PC-3 (cell line): ENCODE data around the gene ZNF41. TPM values are rescaled to one million over a fixed set of nuclear protein-coding genes. Genes with fewer than 3 reads are reported as not detected.

Source experiments
- ATAC-seq: fragments of 200-7000 bp; cut with Tn5 transposase; 2 replicates; pipeline ENCODE4 v1.9.1; 2020; ENCODE audit warnings: mild to moderate bottlenecking, moderate library complexity
- BruUV-seq: library from RNA; stranded (reverse); fragments of 400-500 nt; replicated peaks from 2 replicates; lab custom pipeline; 2021; lab: Mats Ljungman, UMichigan
- CTCF ChIA-PET: fragments of 300-600 bp; sonication (Branson Sonifier 250); formaldehyde crosslinking; loops from one replicate; lab custom pipeline; 2022; ENCODE audit warnings: antibody characterized with exemption; lab: Charles Lee
- POLR2A ChIA-PET: fragments of 300-600 bp; sonication (Branson Sonifier 250); formaldehyde crosslinking; loops from one replicate; lab custom pipeline; 2022; ENCODE audit warnings: antibody characterized with exemption; ENCODE audit not compliant: unreplicated experiment; lab: Charles Lee
- DNase-seq: peaks from one replicate; pipeline ENCODE4 v3.0.0-alpha.2; 2015
- H2AFZ ChIP-seq: fragments of 300-600 bp; sonication (generic); 2 replicates; pipeline ENCODE4 v1.6.0; 2016; ENCODE audit warnings: antibody characterized with exemption, low read length
- H3F3A ChIP-seq: fragments of 300-600 bp; sonication (generic); one replicate; pipeline ENCODE4 v1.6.0; 2017; ENCODE audit warnings: antibody characterized with exemption, low read length, control low read depth, mild to moderate bottlenecking; ENCODE audit not compliant: unreplicated experiment
- H3K27ac ChIP-seq: fragments of 300-600 bp; sonication (generic); 2 replicates; pipeline ENCODE4 v1.5.1; 2016; ENCODE audit warnings: mild to moderate bottlenecking, low read length
- H3K27me3 ChIP-seq: fragments of 300-600 bp; sonication (generic); 2 replicates; pipeline ENCODE4 v1.6.1; 2016; ENCODE audit warnings: low read length, mixed read lengths
- H3K36me3 ChIP-seq: fragments of 300-600 bp; sonication (generic); 2 replicates; pipeline ENCODE4 v1.6.1; 2016; ENCODE audit warnings: low read depth, mixed run types, low read length, mixed read lengths
- H3K4me1 ChIP-seq: fragments of 300-600 bp; sonication (generic); 2 replicates; pipeline ENCODE4 v1.5.1; 2016; ENCODE audit warnings: low read length; ENCODE audit not compliant: insufficient read depth
- H3K4me2 ChIP-seq: fragments of 300-600 bp; sonication (generic); 2 replicates; pipeline ENCODE4 v1.6.0; 2016; ENCODE audit warnings: low read length
- H3K4me3 ChIP-seq: fragments of 300-600 bp; sonication (generic); 2 replicates; pipeline ENCODE4 v1.5.1; 2016; ENCODE audit warnings: mild to moderate bottlenecking, low read length, mixed read lengths
- H3K79me2 ChIP-seq: fragments of 300-600 bp; sonication (generic); 2 replicates; pipeline ENCODE4 v1.6.1; 2017; ENCODE audit warnings: low read length, mixed read lengths
- H3K9ac ChIP-seq: fragments of 300-600 bp; sonication (generic); 2 replicates; pipeline ENCODE4 v1.6.0; 2016; ENCODE audit warnings: mild to moderate bottlenecking, low read length
- H3K9me2 ChIP-seq: fragments of 300-600 bp; sonication (generic); replicated peaks from 2 replicates; pipeline ENCODE4 v1.6.1; 2016; ENCODE audit warnings: mixed run types, low read length, mixed read lengths
- H3K9me3 ChIP-seq: fragments of 300-600 bp; sonication (generic); 2 replicates; pipeline ENCODE4 v1.6.1; 2016; ENCODE audit warnings: low read length, mixed read lengths
- H4K20me1 ChIP-seq: fragments of 300-600 bp; sonication (generic); 2 replicates; pipeline ENCODE4 v1.6.1; 2016; ENCODE audit warnings: low read length, mixed read lengths
- CTCF ChIP-seq: fragments of 300-600 bp; sonication (generic); conservative IDR thresholded peaks from 2 replicates; pipeline ENCODE4 v1.5.1; 2017; ENCODE audit warnings: antibody characterized with exemption, low read depth, mild to moderate bottlenecking, low read length
- EZH2 ChIP-seq: fragments of 300-600 bp; sonication (generic); IDR thresholded peaks from one replicate; pipeline ENCODE4 v1.6.1; 2017; ENCODE audit warnings: antibody characterized with exemption, mild to moderate bottlenecking, low read length; ENCODE audit not compliant: unreplicated experiment
- EZH2phosphoT487 ChIP-seq: fragments of 300-600 bp; sonication (generic); IDR thresholded peaks from 2 replicates; pipeline ENCODE4 v1.6.1; 2018; ENCODE audit warnings: mild to moderate bottlenecking, antibody characterized with exemption, low read length, borderline replicate concordance
- intact Hi-C: fragments of 100-400 bp; cut with micrococcal nuclease; formaldehyde crosslinking; loops from 2 replicates; pipeline ENCODE4 v1.9.0; 2023
- total RNA-seq: library from RNA; depleted of rRNA; stranded (reverse); fragments of >200 nt; gene quantifications from 2 replicates; pipeline ENCODE4 v1.2.3, GENCODE V29; 2014

Gene ZNF41
- total RNA-seq, 1 experiment from 2014 or later = 11.3 TPM

DNA sequence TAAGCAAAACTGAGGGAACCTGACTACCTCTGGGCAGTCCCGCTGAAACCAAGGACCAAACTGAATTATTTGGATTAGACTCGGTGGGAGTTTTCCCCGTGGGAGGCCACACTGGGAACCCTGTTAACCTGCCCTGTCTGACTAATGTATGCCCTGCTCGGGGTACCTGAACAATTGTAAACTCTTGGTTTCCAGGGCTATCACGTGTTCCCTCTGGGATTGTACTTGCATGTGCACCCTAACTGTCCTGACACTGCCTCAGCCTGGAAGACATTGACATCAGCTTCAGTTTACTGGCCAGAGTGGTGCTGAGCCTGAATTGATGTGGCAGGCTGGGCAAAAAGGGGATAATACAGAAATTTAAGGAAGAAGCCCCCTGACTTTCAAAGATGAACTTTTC, 20.1 kb upstream of the ZNF41 start:
- Histone ChIP-seq H4K20me1 (no peaks in the 10 kb centered on the region), H3K9me2 (no peaks in the 10 kb centered on the region)
- CTCF ChIA-PET = no interaction called here

DNA sequence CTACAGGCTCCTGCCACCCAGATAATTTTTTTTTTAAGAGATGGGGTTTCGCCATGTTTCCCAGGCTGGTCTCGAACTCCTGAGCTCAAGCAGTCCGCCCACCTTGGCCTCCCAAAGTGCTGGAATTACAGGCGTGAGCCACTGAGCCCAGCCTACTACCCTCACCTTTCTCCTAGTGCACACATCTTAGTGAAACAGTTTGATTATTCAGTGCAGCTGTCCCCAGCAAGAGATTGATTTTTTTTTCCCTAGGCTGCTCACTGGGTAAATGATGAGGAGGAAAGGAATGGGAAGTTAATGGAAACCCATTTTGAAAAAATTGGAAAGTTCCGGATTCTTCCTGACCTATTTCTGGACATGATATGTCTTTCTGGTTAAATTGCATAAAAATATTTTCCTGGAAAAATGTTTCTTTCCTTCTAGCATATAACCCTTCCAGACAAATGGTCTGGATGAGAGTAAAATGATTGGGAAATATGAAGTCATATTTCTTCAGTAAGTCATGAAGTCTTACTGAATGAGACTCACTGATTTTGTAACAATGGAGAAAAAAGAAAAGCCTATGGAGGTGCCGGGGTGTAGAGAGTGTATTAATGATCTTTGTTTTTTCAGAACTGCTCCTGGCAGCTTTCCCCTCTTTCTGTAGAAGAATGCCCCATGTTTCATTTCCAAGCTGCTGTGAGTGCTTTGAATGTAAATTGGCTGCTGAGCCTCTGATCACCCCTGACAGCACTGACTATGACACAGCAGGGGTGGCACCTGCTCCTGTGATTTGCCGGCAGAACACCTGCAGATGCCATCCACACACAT, 19.5 kb upstream of the ZNF41 start:
- Histone ChIP-seq H3K27me3 (no peaks in the 10 kb centered on the region), H3K79me2 (no peaks in the 10 kb centered on the region), H4K20me1 (no peaks in the 10 kb centered on the region), H3K9ac (peak overlapping the region; percentile 18; the same call in 1 of the 2 replicates), H3K4me2 (no peak overlapping the region), H3K9me2 (no peaks in the 10 kb centered on the region), H3F3A (no peaks in the 10 kb centered on the region), H3K4me1 (peaks cover 45% of the 10 kb centered on the region), H3K9me3 (no peaks in the 10 kb centered on the region), H2AFZ (no peak overlapping the region), H3K36me3 (no peaks in the 10 kb centered on the region), H3K27ac (peak overlapping the region; percentile 83), H3K4me3 (no peak overlapping the region)
- ATAC-seq (no peak), DNase-seq (no peak)
- CTCF ChIA-PET = no interaction called here
- BruUV-seq = TSS peak; percentile 62
- POLR2A ChIA-PET = interaction anchor here (0.5 kb wide), 1 partner anchor 19 kb away, joined by 5 read pairs; no protein-coding TSS in a partner anchor
- intact Hi-C loops = loop anchor here (5.0 kb wide), 1 partner anchor 310 kb away; the partner anchor contains the start of gene UBA1
- no peak for TF ChIP-seq EZH2phosphoT487
- TF ChIP-seq CTCF = no peak
- no peak for TF ChIP-seq EZH2

More for the DNA sequence above, 20.1 kb upstream of the ZNF41 start:
- TF ChIP-seq CTCF = no peak
- TF ChIP-seq EZH2phosphoT487 = no peak
- no peak for TF ChIP-seq EZH2
- Histone ChIP-seq H2AFZ (no peak overlapping the region), H3K36me3 (no peaks in the 10 kb centered on the region), H3K79me2 (no peaks in the 10 kb centered on the region), H3K4me3 (no peak overlapping the region), H3K4me2 (no peak overlapping the region), H3K27ac (peak overlapping the region; percentile 83), H3F3A (no peaks in the 10 kb centered on the region), H3K9me3 (no peaks in the 10 kb centered on the region), H3K9ac (no peak overlapping the region), H3K4me1 (peaks cover 40% of the 10 kb centered on the region), H3K27me3 (no peaks in the 10 kb centered on the region)
- no TSS peak for BruUV-seq
- POLR2A ChIA-PET = no interaction called here
- DNase-seq (no peak), ATAC-seq (no peak)
- intact Hi-C loops = loop anchor here (5.0 kb wide), 1 partner anchor 311 kb away; the partner anchor contains the start of gene UBA1
